HEK293 (cell line): ENCODE results near the gene LGALS4.

Experiments
- CTCF ChIA-PET: fragments of 350-600 bp; formaldehyde crosslinking; extraction: SDS; loops from one replicate; lab custom pipeline; 2021; ENCODE audit warnings: antibody characterized with exemption; lab: Yijun Ruan, JAX
- POLR2A ChIA-PET: fragments of 300-600 bp; formaldehyde crosslinking; extraction: SDS; loops from one replicate; lab custom pipeline; 2020; ENCODE audit warnings: antibody characterized with exemption, inconsistent platforms; lab: Yijun Ruan, JAX
- H3K27ac ChIP-seq: fragments of 200-500 bp; sonication (Bioruptor generic); 2 replicates; pipeline ENCODE4 v1.5.1; 2014; ENCODE audit warnings: low read depth, low read length, control low read depth, inconsistent platforms; ENCODE audit errors: extremely low read depth
- H3K36me3 ChIP-seq, 2 experiments: fragments of 200-500 bp in 1 of 2; sonication (Bioruptor generic) in 1 of 2; 1 replicate in 1 of 2; 2 replicates in 1 of 2; pipeline ENCODE4 v1.5.1; 2014 to 2017; ENCODE audit warnings: inconsistent platforms in 2 of 2, low read length in 2 of 2; ENCODE audit not compliant: control insufficient read depth in 2 of 2, insufficient read depth in 1 of 2
- H3K4me1 ChIP-seq: fragments of 200-500 bp; sonication (Bioruptor generic); 2 replicates; pipeline ENCODE4 v1.5.1; 2014; ENCODE audit warnings: mild to moderate bottlenecking, low read length, inconsistent platforms; ENCODE audit not compliant: control insufficient read depth, insufficient read depth
- H3K4me3 ChIP-seq: 2 replicates; pipeline ENCODE4 v1.5.1; 2011; ENCODE audit warnings: low read depth, mild to moderate bottlenecking, control low read depth, low read length, moderate library complexity
- H3K9me3 ChIP-seq: fragments of 200-500 bp; sonication (Bioruptor generic); 2 replicates; pipeline ENCODE4 v1.5.1; 2014; ENCODE audit warnings: low read depth, low read length, inconsistent platforms; ENCODE audit not compliant: control insufficient read depth, insufficient read depth
- GLIS1 ChIP-seq: fragments of 450-650 bp; formaldehyde crosslinking; IDR thresholded peaks from 2 replicates; pipeline ENCODE4 v1.5.1; 2016; ENCODE audit warnings: missing biosample characterization, missing genetic modification characterization
- GLIS2 ChIP-seq: fragments of 450-650 bp; formaldehyde crosslinking; IDR thresholded peaks from 2 replicates; pipeline ENCODE4 v1.5.1; 2016; ENCODE audit warnings: missing biosample characterization, missing genetic modification characterization
- PRDM10 ChIP-seq: fragments of 450-650 bp; formaldehyde crosslinking; IDR thresholded peaks from 2 replicates; pipeline ENCODE4 v1.5.1; 2016; ENCODE audit warnings: missing biosample characterization, missing genetic modification characterization
- ZBTB17 ChIP-seq: fragments of 450-650 bp; formaldehyde crosslinking; IDR thresholded peaks from 2 replicates; pipeline ENCODE4 v1.5.1; 2016; ENCODE audit warnings: missing biosample characterization, missing genetic modification characterization
- ZBTB26 ChIP-seq: fragments of 450-650 bp; formaldehyde crosslinking; optimal IDR thresholded peaks from 2 replicates; pipeline ENCODE3; 2016; ENCODE audit warnings: missing biosample characterization, mild to moderate bottlenecking, missing genetic modification characterization
- ZIC2 ChIP-seq: fragments of 450-650 bp; formaldehyde crosslinking; IDR thresholded peaks from 2 replicates; pipeline ENCODE4 v1.5.1; 2016; ENCODE audit warnings: missing biosample characterization, missing genetic modification characterization
- ZNF248 ChIP-seq: fragments of 450-650 bp; formaldehyde crosslinking; IDR thresholded peaks from 2 replicates; pipeline ENCODE4 v1.5.1; 2017; ENCODE audit warnings: missing biosample characterization, missing genetic modification characterization
- ZNF366 ChIP-seq: fragments of 450-650 bp; formaldehyde crosslinking; conservative IDR thresholded peaks from 2 replicates; pipeline ENCODE4 v1.5.1; 2016; ENCODE audit warnings: missing biosample characterization, missing genetic modification characterization
- ZNF426 ChIP-seq: fragments of 450-650 bp; formaldehyde crosslinking; IDR thresholded peaks from 2 replicates; pipeline ENCODE4 v1.5.1; 2017; ENCODE audit warnings: missing biosample characterization, missing genetic modification characterization, mild to moderate bottlenecking, inconsistent platforms, moderate library complexity
- ZNF488 ChIP-seq: fragments of 450-650 bp; formaldehyde crosslinking; IDR thresholded peaks from 2 replicates; pipeline ENCODE4 v1.5.1; 2016; ENCODE audit warnings: missing biosample characterization, missing genetic modification characterization
- ZNF530 ChIP-seq: fragments of 450-650 bp; formaldehyde crosslinking; IDR thresholded peaks from 2 replicates; pipeline ENCODE4 v1.5.1; 2016; ENCODE audit warnings: low read depth, missing biosample characterization, missing genetic modification characterization
- ZNF558 ChIP-seq: fragments of 450-650 bp; formaldehyde crosslinking; IDR thresholded peaks from 2 replicates; pipeline ENCODE4 v1.5.1; 2016; ENCODE audit warnings: missing biosample characterization, missing genetic modification characterization
- ZNF596 ChIP-seq: fragments of 450-650 bp; IDR thresholded peaks from 2 replicates; pipeline ENCODE4 v1.5.0; 2018; ENCODE audit warnings: missing biosample characterization, mild to moderate bottlenecking, missing genetic modification characterization, moderate library complexity
- ZNF600 ChIP-seq: fragments of 450-650 bp; formaldehyde crosslinking; IDR thresholded peaks from 2 replicates; pipeline ENCODE4 v1.5.1; 2016; ENCODE audit warnings: missing biosample characterization, missing genetic modification characterization
- TF ChIP-seq, protein P1 (sequence below): fragments of 450-650 bp; formaldehyde crosslinking; IDR thresholded peaks from 2 replicates; pipeline ENCODE4 v1.5.1; 2016; ENCODE audit warnings: missing biosample characterization, missing genetic modification characterization, borderline replicate concordance
- TF ChIP-seq, protein P2 (sequence below): fragments of 450-650 bp; formaldehyde crosslinking; IDR thresholded peaks from 2 replicates; pipeline ENCODE4 v1.5.1; 2016; ENCODE audit warnings: missing biosample characterization, missing genetic modification characterization

LGALS4 gene

DNA sequence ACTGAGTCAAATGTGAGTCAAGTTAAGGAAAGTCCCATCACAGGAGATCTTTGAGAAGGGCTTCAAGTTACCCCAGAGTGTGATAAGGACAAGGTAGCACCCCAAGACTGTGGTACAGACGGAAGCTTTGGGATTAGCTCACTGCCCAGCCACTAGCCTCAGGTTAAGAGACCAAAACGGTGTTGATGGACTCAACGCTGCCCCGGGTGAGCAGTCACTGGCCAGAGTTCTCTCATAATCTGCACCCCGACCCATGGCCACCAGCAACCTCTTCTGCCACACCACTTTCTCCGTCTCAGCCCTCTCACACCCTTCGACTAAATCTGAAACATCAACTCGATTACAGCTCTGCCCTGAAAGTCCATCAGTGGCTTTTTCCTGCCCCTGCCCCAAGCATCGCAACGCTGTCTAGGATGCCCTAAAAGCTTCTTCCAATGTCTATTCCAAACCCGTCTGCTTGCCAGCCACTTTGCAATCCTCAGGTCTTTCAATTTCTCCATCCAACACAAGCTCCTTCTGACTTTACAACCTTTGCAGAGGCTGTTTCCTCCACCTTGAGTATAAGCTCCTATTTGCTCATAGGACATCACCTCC lies 31.4 kb upstream of the LGALS4 start:
- Histone ChIP-seq H3K27ac (peak overlapping the region; percentile 57; the same call in 1 of the 2 replicates), H3K9me3 (no peaks in the 10 kb centered on the region), H3K4me1 (peaks cover 22% of the 10 kb centered on the region), H3K36me3 (peaks cover 97 to 98% of the 10 kb centered on the region in 2 experiments), H3K4me3 (no peak overlapping the region)
- POLR2A ChIA-PET, result interaction anchor here (0.5 to 6.4 kb wide), 5 partner anchors 11 to 592 kb away, joined by 3 to 159 read pairs (median 4); partner anchors contain the start of genes ECH1 and RPS16
- TF ChIP-seq ZBTB17 (tag by site-specific recombination) (no peak), ZNF558 (no peak), ZNF248 (no peak), ZNF426 (tag by site-specific recombination) (no peak), ZNF600 (tag by site-specific recombination) (peak; percentile 66), ZNF488 (tag by site-specific recombination) (no peak), GLIS1 (tag by site-specific recombination) (no peak), ZNF366 (tag by site-specific recombination) (no peak)
- TF ChIP-seq, protein P1, sequence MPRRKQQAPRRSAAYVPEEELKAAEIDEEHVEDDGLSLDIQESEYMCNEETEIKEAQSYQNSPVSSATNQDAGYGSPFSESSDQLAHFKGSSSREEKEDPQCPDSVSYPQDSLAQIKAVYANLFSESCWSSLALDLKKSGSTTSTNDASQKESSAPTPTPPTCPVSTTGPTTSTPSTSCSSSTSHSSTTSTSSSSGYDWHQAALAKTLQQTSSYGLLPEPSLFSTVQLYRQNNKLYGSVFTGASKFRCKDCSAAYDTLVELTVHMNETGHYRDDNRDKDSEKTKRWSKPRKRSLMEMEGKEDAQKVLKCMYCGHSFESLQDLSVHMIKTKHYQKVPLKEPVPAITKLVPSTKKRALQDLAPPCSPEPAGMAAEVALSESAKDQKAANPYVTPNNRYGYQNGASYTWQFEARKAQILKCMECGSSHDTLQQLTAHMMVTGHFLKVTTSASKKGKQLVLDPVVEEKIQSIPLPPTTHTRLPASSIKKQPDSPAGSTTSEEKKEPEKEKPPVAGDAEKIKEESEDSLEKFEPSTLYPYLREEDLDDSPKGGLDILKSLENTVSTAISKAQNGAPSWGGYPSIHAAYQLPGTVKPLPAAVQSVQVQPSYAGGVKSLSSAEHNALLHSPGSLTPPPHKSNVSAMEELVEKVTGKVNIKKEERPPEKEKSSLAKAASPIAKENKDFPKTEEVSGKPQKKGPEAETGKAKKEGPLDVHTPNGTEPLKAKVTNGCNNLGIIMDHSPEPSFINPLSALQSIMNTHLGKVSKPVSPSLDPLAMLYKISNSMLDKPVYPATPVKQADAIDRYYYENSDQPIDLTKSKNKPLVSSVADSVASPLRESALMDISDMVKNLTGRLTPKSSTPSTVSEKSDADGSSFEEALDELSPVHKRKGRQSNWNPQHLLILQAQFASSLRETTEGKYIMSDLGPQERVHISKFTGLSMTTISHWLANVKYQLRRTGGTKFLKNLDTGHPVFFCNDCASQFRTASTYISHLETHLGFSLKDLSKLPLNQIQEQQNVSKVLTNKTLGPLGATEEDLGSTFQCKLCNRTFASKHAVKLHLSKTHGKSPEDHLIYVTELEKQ, result no peak
- CTCF ChIA-PET, result interaction anchor here (0.6 to 2.8 kb wide), 4 partner anchors 31 to 209 kb away, joined by 3 to 16 read pairs (median 4); no protein-coding TSS in a partner anchor

GRCh38 chr19:38843175-38843758 lies 30.5 kb upstream of the LGALS4 start:
- no peaks in the 10 kb centered on the region for H3K9me3 ChIP-seq
- peaks cover 16% of the 10 kb centered on the region for H3K4me1 ChIP-seq
- peaks cover 99 to 100% of the 10 kb centered on the region in 2 experiments for H3K36me3 ChIP-seq
- peak overlapping the region; percentile 57 for H3K27ac ChIP-seq
- ChIA-PET CTCF (interaction anchor here (2.8 kb wide), 1 partner anchor 44 kb away, joined by 16 read pairs; no protein-coding TSS in a partner anchor), POLR2A (interaction anchor here (1.3 to 6.4 kb wide), 2 partner anchors 9 to 11 kb away, joined by 6 to 159 read pairs; partner anchors contain the start of gene ECH1)
- no peak overlapping the region for H3K4me3 ChIP-seq
- TF ChIP-seq ZNF596 (tag by site-specific recombination), result no peak
- TF ChIP-seq ZBTB26 (tag by site-specific recombination), result peak; percentile 12
- TF ChIP-seq, protein P2, sequence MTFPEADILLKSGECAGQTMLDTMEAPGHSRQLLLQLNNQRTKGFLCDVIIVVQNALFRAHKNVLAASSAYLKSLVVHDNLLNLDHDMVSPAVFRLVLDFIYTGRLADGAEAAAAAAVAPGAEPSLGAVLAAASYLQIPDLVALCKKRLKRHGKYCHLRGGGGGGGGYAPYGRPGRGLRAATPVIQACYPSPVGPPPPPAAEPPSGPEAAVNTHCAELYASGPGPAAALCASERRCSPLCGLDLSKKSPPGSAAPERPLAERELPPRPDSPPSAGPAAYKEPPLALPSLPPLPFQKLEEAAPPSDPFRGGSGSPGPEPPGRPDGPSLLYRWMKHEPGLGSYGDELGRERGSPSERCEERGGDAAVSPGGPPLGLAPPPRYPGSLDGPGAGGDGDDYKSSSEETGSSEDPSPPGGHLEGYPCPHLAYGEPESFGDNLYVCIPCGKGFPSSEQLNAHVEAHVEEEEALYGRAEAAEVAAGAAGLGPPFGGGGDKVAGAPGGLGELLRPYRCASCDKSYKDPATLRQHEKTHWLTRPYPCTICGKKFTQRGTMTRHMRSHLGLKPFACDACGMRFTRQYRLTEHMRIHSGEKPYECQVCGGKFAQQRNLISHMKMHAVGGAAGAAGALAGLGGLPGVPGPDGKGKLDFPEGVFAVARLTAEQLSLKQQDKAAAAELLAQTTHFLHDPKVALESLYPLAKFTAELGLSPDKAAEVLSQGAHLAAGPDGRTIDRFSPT, result no peak
- TF ChIP-seq ZIC2 (tag by site-specific recombination), result 0 out of 2 replicates have a peak, but pooled peaks have one; percentile 14
- TF ChIP-seq, protein P1, result no peak
- TF ChIP-seq ZNF530 (tag by site-specific recombination), result no peak
- peak; percentile 61; the same call in 1 of the 2 replicates for TF ChIP-seq GLIS2 (tag by site-specific recombination)
- no peak for TF ChIP-seq PRDM10 (tag by site-specific recombination)
